Neural progenitor cell (in vitro differentiated cells): Measurements from ENCODE around the gene KRTAP12-4.

Source experiments
- CTCF ChIP-seq: fragments of 200-600 bp; sonication (generic); IDR thresholded peaks from 2 replicates; pipeline ENCODE4 v1.5.1; 2017; ENCODE audit warnings: antibody characterized with exemption, mild to moderate bottlenecking
- EZH2 ChIP-seq: fragments of 200-600 bp; sonication (generic); IDR thresholded peaks from 2 replicates; pipeline ENCODE4 v1.6.1; 2017; ENCODE audit warnings: antibody characterized with exemption, mild to moderate bottlenecking, moderate library complexity
- EZH2phosphoT487 ChIP-seq: fragments of 200-600 bp; sonication (generic); IDR thresholded peaks from 2 replicates; pipeline ENCODE4 v1.6.1; 2017; ENCODE audit warnings: antibody characterized with exemption

DNA sequence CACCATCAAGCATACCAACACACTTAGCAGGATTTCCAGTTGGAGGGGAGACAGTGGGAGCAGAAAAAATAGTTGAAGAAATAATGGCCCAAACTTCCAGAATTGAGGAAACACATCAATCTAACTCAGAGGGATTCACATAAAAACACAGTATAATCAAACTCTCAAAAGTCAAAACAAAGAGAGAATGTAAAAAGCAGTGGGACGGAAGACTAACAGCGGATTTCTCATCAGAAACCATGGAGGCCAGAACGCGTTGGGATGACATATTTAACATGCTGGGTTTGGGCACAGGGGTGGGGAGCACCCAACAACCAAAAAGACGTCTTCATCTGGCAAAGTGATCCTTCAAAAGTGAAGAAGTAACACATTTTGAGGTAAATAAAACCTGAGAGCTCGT lies 34.6 kb downstream of the KRTAP12-4 start:
- no peak for TF ChIP-seq CTCF
- TF ChIP-seq EZH2phosphoT487, result no peak
- no peak for TF ChIP-seq EZH2
